ENCODE results near the gene PODXL. TPM values are rescaled to one million over a fixed set of nuclear protein-coding genes. Genes with fewer than 3 reads are reported as not detected.

PODXL gene
- total RNA-seq, 6 experiments from 2014 or later, result 10.4 to 23.2 (median 21.3) TPM

GRCh38 chr7:131493581-131493980, 62.8 kb downstream of the PODXL start:
- no peak for DNase-seq
- no peaks in the 10 kb centered on the region; the same call in 1 of the 2 replicates for H3K36me3 Mint-ChIP-seq (ENCODE audit: low read depth)
- H3K27me3 Mint-ChIP-seq (ENCODE audit: insufficient read depth), result no peaks in the 10 kb centered on the region
- peak overlapping the region; percentile 88; the same call in 1 of the 2 replicates for H3K27ac Mint-ChIP-seq
- no peak overlapping the region for H3K4me3 Mint-ChIP-seq
- H3K4me1 Mint-ChIP-seq (ENCODE audit: low read depth), result peaks cover 57% of the 10 kb centered on the region
- H3K9me3 Mint-ChIP-seq, result no peaks in the 10 kb centered on the region
- no peak for TF ChIP-seq CTCF (IDR thresholded peaks at IDR 0.05)

GRCh38 chr7:131493081-131493480, 63.3 kb downstream of the PODXL start:
- peak overlapping the region; percentile 88 for H3K27ac Mint-ChIP-seq
- no peak for DNase-seq
- no peaks in the 10 kb centered on the region for H3K9me3 Mint-ChIP-seq
- no peak for TF ChIP-seq CTCF (IDR thresholded peaks at IDR 0.05)
- H3K36me3 Mint-ChIP-seq (ENCODE audit: low read depth), result no peaks in the 10 kb centered on the region; the same call in 1 of the 2 replicates
- H3K4me1 Mint-ChIP-seq (ENCODE audit: low read depth), result peaks cover 57% of the 10 kb centered on the region
- 0 out of 2 replicates have a peak overlapping the region, but pooled peaks have one; percentile 7 for H3K4me3 Mint-ChIP-seq
- H3K27me3 Mint-ChIP-seq (ENCODE audit: insufficient read depth), result no peaks in the 10 kb centered on the region

DNA sequence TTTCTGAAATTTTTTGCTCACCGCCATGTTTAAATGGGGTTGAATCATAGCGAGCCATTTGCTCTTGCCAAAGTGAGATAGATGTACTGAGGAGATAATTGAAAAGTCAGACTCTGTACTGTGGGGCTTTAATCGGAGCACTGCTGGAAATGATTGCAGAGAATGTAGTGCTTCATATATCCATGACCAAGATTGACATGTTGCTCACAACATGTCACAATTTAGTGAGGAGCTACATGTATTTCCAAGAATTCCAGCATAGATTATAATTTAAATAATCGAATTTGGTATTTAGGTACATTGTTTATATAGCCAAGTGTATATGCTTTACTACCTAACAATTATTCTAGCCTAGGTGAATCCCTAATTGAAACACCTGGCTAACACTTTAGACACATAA, 66.5 kb downstream of the PODXL start:
- no peaks in the 10 kb centered on the region for H3K36me3 Mint-ChIP-seq (ENCODE audit: low read depth)
- H3K27ac Mint-ChIP-seq, result no peak overlapping the region
- TF ChIP-seq CTCF (IDR thresholded peaks at IDR 0.05), result no peak
- H3K4me3 Mint-ChIP-seq, result no peak overlapping the region
- peaks cover 55% of the 10 kb centered on the region for H3K4me1 Mint-ChIP-seq (ENCODE audit: low read depth)
- H3K27me3 Mint-ChIP-seq (ENCODE audit: insufficient read depth), result no peaks in the 10 kb centered on the region
- DNase-seq, result no peak
- H3K9me3 Mint-ChIP-seq, result no peaks in the 10 kb centered on the region

DNA sequence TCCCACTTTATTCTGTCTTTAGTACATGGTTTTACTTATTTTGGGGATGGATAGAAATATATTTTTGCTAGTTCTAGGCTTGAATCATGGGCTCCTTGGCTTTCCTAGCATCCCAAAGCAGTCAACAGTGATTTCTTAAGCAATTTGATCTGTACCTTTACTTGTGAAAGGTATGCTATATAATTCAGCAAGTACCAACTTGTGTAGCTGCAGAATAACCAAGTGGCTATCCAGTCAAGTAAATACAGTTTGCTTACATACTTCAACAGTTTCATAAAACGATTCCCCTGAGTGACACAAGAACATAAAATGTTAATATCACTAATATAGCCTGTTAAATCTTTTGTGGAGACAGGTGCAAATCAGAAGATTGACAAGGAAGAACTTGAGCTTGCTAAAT, 67.2 kb downstream of the PODXL start:
- no peak for DNase-seq
- Mint-ChIP-seq H3K27me3 (ENCODE audit: insufficient read depth) (no peaks in the 10 kb centered on the region), H3K9me3 (no peaks in the 10 kb centered on the region), H3K4me1 (ENCODE audit: low read depth) (peaks cover 55% of the 10 kb centered on the region), H3K4me3 (no peak overlapping the region), H3K36me3 (ENCODE audit: low read depth) (no peaks in the 10 kb centered on the region), H3K27ac (no peak overlapping the region)
- no peak for TF ChIP-seq CTCF (IDR thresholded peaks at IDR 0.05)

DNA sequence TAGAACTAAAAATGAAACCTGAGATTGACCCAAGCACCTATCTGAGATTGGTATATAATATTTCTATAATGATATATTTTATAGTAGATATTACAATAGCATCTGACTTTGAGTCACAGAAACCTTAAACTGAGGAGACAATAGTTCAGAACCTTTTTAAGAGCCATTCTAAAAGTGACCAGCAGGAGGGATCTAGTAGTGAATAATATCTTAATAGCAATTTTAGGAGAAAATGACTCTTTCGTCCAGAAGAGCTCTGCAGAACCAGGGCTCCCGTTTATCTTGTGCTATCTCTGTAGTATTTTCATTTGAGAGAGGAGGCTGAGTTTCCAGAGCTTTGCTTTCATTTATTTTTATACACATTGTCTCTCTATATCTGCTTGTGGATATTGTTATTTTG, 68.1 kb downstream of the PODXL start:
- Mint-ChIP-seq H3K27ac (no peak overlapping the region), H3K36me3 (ENCODE audit: low read depth) (no peaks in the 10 kb centered on the region), H3K4me1 (ENCODE audit: low read depth) (peaks cover 47% of the 10 kb centered on the region), H3K4me3 (no peak overlapping the region), H3K27me3 (ENCODE audit: insufficient read depth) (no peaks in the 10 kb centered on the region), H3K9me3 (no peaks in the 10 kb centered on the region)
- peak; percentile 71 for TF ChIP-seq CTCF (IDR thresholded peaks at IDR 0.05)
- DNase-seq, result no peak

- H3K36me3 Mint-ChIP-seq (ENCODE audit: low read depth), result no peaks in the 10 kb centered on the region
- DNase-seq, result no peak
- peaks cover 35% of the 10 kb centered on the region for H3K4me1 Mint-ChIP-seq (ENCODE audit: low read depth)
- no peak overlapping the region for H3K27ac Mint-ChIP-seq
- no peak for TF ChIP-seq CTCF (IDR thresholded peaks at IDR 0.05)
- H3K27me3 Mint-ChIP-seq (ENCODE audit: insufficient read depth), result no peaks in the 10 kb centered on the region
- H3K4me3 Mint-ChIP-seq, result no peak overlapping the region
- no peaks in the 10 kb centered on the region for H3K9me3 Mint-ChIP-seq
Observed at GRCh38 chr7:131487217-131487616, 69.2 kb downstream of the PODXL start.
